HCT116 (cell line): ENCODE measurements around the gene SYNGAP1. TPM values are rescaled to one million over a fixed set of nuclear protein-coding genes. Genes with fewer than 3 reads are reported as not detected.

ENCODE experiments used
- ATAC-seq: fragments of 200-7000 bp; cut with Tn5 transposase; 2 replicates; pipeline ENCODE4 v1.9.1; 2020; ENCODE audit warnings: mild to moderate bottlenecking, moderate library complexity
- BruUV-seq: library from RNA; stranded (reverse); fragments of 400-500 nt; replicated peaks from 2 replicates; lab custom pipeline; 2021; lab: Mats Ljungman, UMichigan
- CTCF ChIA-PET: fragments of 300-600 bp; sonication (Branson Sonifier 250); formaldehyde crosslinking; loops from one replicate; lab custom pipeline; 2021; ENCODE audit warnings: antibody characterized with exemption; lab: Charles Lee
- POLR2A ChIA-PET: fragments of 300-600, 350-600 bp; sonication (Branson Sonifier 250); formaldehyde crosslinking; loops from one replicate; lab custom pipeline; 2021; ENCODE audit warnings: antibody characterized with exemption; lab: Charles Lee
- RAD21 ChIA-PET, 2 experiments: fragments of 300-600 bp; sonication (Branson Sonifier 250); formaldehyde crosslinking; loops; one replicate each; lab custom pipeline; 2023; ENCODE audit warnings: low total read pairs in 2 of 2; ENCODE audit not compliant: uncharacterized antibody in 2 of 2, unreplicated experiment in 2 of 2, low non-redundant PET in 1 of 2; lab: Charles Lee
- DNase-seq: peaks from one replicate; pipeline ENCODE4 v3.0.0-alpha.2; 2010; ENCODE audit warnings: low read depth, low spot score
- H2AFZ ChIP-seq: fragments of 200-600 bp; shearing (Covaris generic), sonication (generic); 2 replicates; pipeline ENCODE4 v1.6.1; 2017; ENCODE audit warnings: low read depth, mixed run types, mixed read lengths, antibody characterized with exemption, low read length; ENCODE audit not compliant: poor library complexity, severe bottlenecking
- H3K27ac ChIP-seq: 2 replicates; pipeline ENCODE4 v1.5.1; 2012; ENCODE audit warnings: low read depth, low read length
- H3K27me3 ChIP-seq: fragments of 200-600 bp; sonication (generic); 2 replicates; pipeline ENCODE4 v1.6.1; 2016; ENCODE audit warnings: mixed run types, low read length, mixed read lengths; ENCODE audit not compliant: insufficient read depth
- H3K36me3 ChIP-seq, 2 experiments: fragments of 200-500 bp in 1 of 2; fragments of 200-600 bp in 1 of 2; sonication (Bioruptor generic) in 1 of 2; sonication (generic) in 1 of 2; 2 replicates each; pipeline versions ENCODE4 v1.5.1 to v1.6.1; 2014 to 2016; ENCODE audit warnings: low read length in 2 of 2, inconsistent platforms in 1 of 2, mixed read lengths in 1 of 2, mixed run types in 1 of 2; ENCODE audit not compliant: insufficient read depth in 2 of 2, control insufficient read depth in 1 of 2
- H3K4me1 ChIP-seq, 2 experiments: fragments of 200-600 bp in 1 of 2; sonication (generic) in 1 of 2; 2 replicates each; pipeline versions ENCODE4 v1.5.1 to v1.6.1; 2012 to 2017; ENCODE audit warnings: low read length in 2 of 2, inconsistent platforms in 1 of 2, mild to moderate bottlenecking in 1 of 2, mixed read lengths in 1 of 2, mixed run types in 1 of 2, moderate library complexity in 1 of 2; ENCODE audit not compliant: insufficient read depth in 2 of 2, control insufficient read depth in 1 of 2
- H3K4me2 ChIP-seq: fragments of 200-600 bp; sonication (generic); 2 replicates; pipeline ENCODE4 v1.6.1; 2017; ENCODE audit warnings: mixed run types, low read length, mixed read lengths
- H3K4me3 ChIP-seq, 2 experiments: fragments of 200-600 bp in 1 of 2; sonication (generic) in 1 of 2; replicated peaks in 1 of 2; 2 replicates each; pipeline ENCODE4 v1.5.1; 2011 to 2016; ENCODE audit warnings: low read length in 2 of 2, control low read depth in 1 of 2, low read depth in 1 of 2, mild to moderate bottlenecking in 1 of 2, mixed read lengths in 1 of 2, mixed run types in 1 of 2
- H3K79me2 ChIP-seq: fragments of 200-600 bp; sonication (generic); 2 replicates; pipeline ENCODE4 v1.6.1; 2017; ENCODE audit warnings: mild to moderate bottlenecking, mixed run types, low read length, moderate library complexity, mixed read lengths; ENCODE audit not compliant: insufficient read depth
- H3K9ac ChIP-seq: fragments of 200-600 bp; sonication (generic); 2 replicates; pipeline ENCODE4 v1.6.1; 2016; ENCODE audit warnings: low read length, mixed read lengths
- H3K9me2 ChIP-seq: fragments of 200-600 bp; sonication (generic), shearing (Covaris generic); 2 replicates; pipeline ENCODE4 v1.6.1; 2017; ENCODE audit warnings: mixed run types, mild to moderate bottlenecking, moderate library complexity; ENCODE audit not compliant: insufficient read depth
- H3K9me3 ChIP-seq, 2 experiments: fragments of 200-500 bp in 1 of 2; fragments of 200-600 bp in 1 of 2; sonication (Bioruptor generic) in 1 of 2; sonication (generic) in 1 of 2; 2 replicates each; pipeline ENCODE4 v1.6.1; 2014 to 2017; ENCODE audit warnings: low read length in 2 of 2, mixed read lengths in 2 of 2, inconsistent platforms in 1 of 2, low read depth in 1 of 2, mild to moderate bottlenecking in 1 of 2, mixed run types in 1 of 2, moderate library complexity in 1 of 2; ENCODE audit not compliant: control insufficient read depth in 1 of 2, insufficient read depth in 1 of 2
- H4K20me1 ChIP-seq: fragments of 200-600 bp; sonication (generic), shearing (Covaris generic); 2 replicates; pipeline ENCODE4 v1.6.1; 2017; ENCODE audit warnings: mixed run types, mild to moderate bottlenecking, moderate library complexity; ENCODE audit not compliant: insufficient read depth
- CBX3 ChIP-seq: IDR thresholded peaks from 2 replicates; pipeline ENCODE4 v1.6.1; 2012; ENCODE audit warnings: low read depth
- CEBPB ChIP-seq: IDR thresholded peaks from 2 replicates; pipeline ENCODE4 v1.6.1; 2012; ENCODE audit warnings: low read depth
- EGR1 ChIP-seq: IDR thresholded peaks from 2 replicates; pipeline ENCODE4 v1.6.1; 2012; ENCODE audit warnings: low read depth
- EZH2 ChIP-seq: fragments of 200-600 bp; sonication (generic); IDR thresholded peaks from 2 replicates; pipeline ENCODE4 v1.6.1; 2017; ENCODE audit warnings: antibody characterized with exemption, mixed run types
- EZH2phosphoT487 ChIP-seq: fragments of 200-600 bp; IDR thresholded peaks from 2 replicates; pipeline ENCODE4 v1.6.1; 2018; ENCODE audit warnings: antibody characterized with exemption, borderline replicate concordance
- FOSL1 ChIP-seq: IDR thresholded peaks from 2 replicates; pipeline ENCODE4 v1.6.1; 2012; ENCODE audit warnings: low read depth
- SIN3A ChIP-seq: IDR thresholded peaks from 2 replicates; pipeline ENCODE4 v1.6.1; 2012; ENCODE audit warnings: low read depth
- SP1 ChIP-seq: IDR thresholded peaks from 2 replicates; pipeline ENCODE4 v1.6.1; 2012; ENCODE audit warnings: low read depth
- TCF7L2 ChIP-seq: IDR thresholded peaks from 2 replicates; pipeline ENCODE4 v1.7.0; 2011; ENCODE audit warnings: borderline replicate concordance, inconsistent platforms; ENCODE audit not compliant: insufficient read depth, insufficient read length; ENCODE audit errors: extremely low read depth
- intact Hi-C: fragments of 100-400 bp; cut with micrococcal nuclease; formaldehyde crosslinking; loops from 2 replicates; pipeline ENCODE4 v1.10.0; 2022
- total RNA-seq: library from RNA; stranded (reverse); gene quantifications from one replicate; pipeline ENCODE4 v1.2.1, GENCODE V29; 2021; ENCODE audit not compliant: unreplicated experiment
- TF ChIP-seq, protein P1 (sequence below): IDR thresholded peaks from 2 replicates; pipeline ENCODE4 v1.6.1; 2012
- TF ChIP-seq, protein P2 (sequence below): IDR thresholded peaks from 2 replicates; pipeline ENCODE4 v1.6.1; 2012; ENCODE audit warnings: low read depth
- TF ChIP-seq, protein P3 (sequence below), 3 experiments: fragments of 200-600 bp in 1 of 3; sonication (generic) in 1 of 3; IDR thresholded peaks in 2 of 3; conservative IDR thresholded peaks in 1 of 3; 2 replicates each; pipeline ENCODE4 v1.5.1; 2012 to 2017; ENCODE audit warnings: low read depth in 2 of 3, low read length in 2 of 3, antibody characterized with exemption in 1 of 3, borderline replicate concordance in 1 of 3, control low read depth in 1 of 3, mild to moderate bottlenecking in 1 of 3, mixed read lengths in 1 of 3, mixed run types in 1 of 3, moderate library complexity in 1 of 3; ENCODE audit not compliant: insufficient read depth in 1 of 3

Gene SYNGAP1
- total RNA-seq, 1 experiment from 2014 or later = 11.5 TPM

DNA sequence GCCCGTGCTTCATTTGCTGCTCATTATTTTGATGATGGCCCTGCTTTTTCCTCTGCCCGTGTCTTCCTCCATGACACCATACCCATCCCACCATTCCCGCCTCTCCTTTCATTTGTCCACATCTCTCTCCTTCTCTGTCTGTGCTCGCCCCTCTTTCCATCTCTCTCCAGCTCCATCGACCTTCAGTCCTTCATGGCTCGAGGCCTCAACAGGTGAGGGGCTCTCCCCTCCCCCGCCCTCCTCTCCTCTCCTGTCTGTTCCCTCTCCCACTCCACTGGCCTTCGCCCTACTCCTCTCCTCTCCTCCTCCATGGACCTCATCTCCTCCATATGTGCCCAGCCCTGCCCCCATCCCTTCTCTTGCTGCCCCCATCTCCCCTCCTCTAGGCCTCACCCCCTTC lies 22.4 kb downstream of the SYNGAP1 start:
- Histone ChIP-seq H3K4me2 (no peak overlapping the region), H3K9ac (no peak overlapping the region), H3K79me2 (no peaks in the 10 kb centered on the region), H3K9me3 (no peaks in the 10 kb centered on the region), H3K4me1 (peaks cover 0 to 6% of the 10 kb centered on the region in 2 experiments; a peak in 2 of 4 replicates), H3K27me3 (no peaks in the 10 kb centered on the region), H4K20me1 (no peaks in the 10 kb centered on the region), H2AFZ (no peak overlapping the region), H3K9me2 (no peaks in the 10 kb centered on the region), H3K4me3 (no peak overlapping the region), H3K27ac (no peak overlapping the region), H3K36me3 (peaks cover 2% of the 10 kb centered on the region in 2 experiments; a peak in 1 of 4 replicates)
- intact Hi-C loops = no loop called here
- POLR2A ChIA-PET = no interaction called here
- no TSS peak for BruUV-seq
- TF ChIP-seq EGR1 (no peak), FOSL1 (no peak), CBX3 (no peak), CEBPB (no peak), SP1 (no peak), EZH2phosphoT487 (no peak)
- DNase-seq = no peak
- CTCF ChIA-PET = no interaction called here
- RAD21 ChIA-PET = no interaction called here
- no peak for ATAC-seq

DNA sequence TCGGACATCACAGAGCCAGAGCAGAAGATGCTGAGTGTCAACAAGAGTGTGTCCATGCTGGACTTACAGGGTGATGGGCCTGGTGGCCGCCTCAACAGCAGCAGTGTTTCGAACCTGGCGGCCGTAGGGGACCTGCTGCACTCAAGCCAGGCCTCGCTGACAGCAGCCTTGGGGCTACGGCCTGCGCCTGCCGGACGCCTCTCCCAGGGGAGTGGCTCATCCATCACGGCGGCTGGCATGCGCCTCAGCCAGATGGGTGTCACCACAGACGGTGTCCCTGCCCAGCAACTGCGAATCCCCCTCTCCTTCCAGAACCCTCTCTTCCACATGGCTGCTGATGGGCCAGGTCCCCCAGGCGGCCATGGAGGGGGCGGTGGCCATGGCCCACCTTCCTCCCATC lies 23.2 kb downstream of the SYNGAP1 start:
- Histone ChIP-seq H3K4me1 (peaks cover 0 to 6% of the 10 kb centered on the region in 2 experiments; a peak in 2 of 4 replicates), H3K9ac (no peak overlapping the region), H3K27me3 (no peaks in the 10 kb centered on the region), H4K20me1 (no peaks in the 10 kb centered on the region), H3K9me2 (no peaks in the 10 kb centered on the region), H3K9me3 (no peaks in the 10 kb centered on the region), H3K4me3 (no peak overlapping the region), H3K27ac (no peak overlapping the region), H3K79me2 (no peaks in the 10 kb centered on the region), H3K36me3 (peaks cover 2% of the 10 kb centered on the region in 2 experiments; a peak in 1 of 4 replicates), H3K4me2 (no peak overlapping the region), H2AFZ (no peak overlapping the region)
- ATAC-seq = no peak
- RAD21 ChIA-PET = no interaction called here
- TF ChIP-seq SP1 (no peak), CEBPB (no peak), SIN3A (no peak), EZH2 (no peak), TCF7L2 (no peak)
- TF ChIP-seq, protein P1, sequence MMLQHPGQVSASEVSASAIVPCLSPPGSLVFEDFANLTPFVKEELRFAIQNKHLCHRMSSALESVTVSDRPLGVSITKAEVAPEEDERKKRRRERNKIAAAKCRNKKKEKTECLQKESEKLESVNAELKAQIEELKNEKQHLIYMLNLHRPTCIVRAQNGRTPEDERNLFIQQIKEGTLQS = no peak
- TF ChIP-seq, protein P2, sequence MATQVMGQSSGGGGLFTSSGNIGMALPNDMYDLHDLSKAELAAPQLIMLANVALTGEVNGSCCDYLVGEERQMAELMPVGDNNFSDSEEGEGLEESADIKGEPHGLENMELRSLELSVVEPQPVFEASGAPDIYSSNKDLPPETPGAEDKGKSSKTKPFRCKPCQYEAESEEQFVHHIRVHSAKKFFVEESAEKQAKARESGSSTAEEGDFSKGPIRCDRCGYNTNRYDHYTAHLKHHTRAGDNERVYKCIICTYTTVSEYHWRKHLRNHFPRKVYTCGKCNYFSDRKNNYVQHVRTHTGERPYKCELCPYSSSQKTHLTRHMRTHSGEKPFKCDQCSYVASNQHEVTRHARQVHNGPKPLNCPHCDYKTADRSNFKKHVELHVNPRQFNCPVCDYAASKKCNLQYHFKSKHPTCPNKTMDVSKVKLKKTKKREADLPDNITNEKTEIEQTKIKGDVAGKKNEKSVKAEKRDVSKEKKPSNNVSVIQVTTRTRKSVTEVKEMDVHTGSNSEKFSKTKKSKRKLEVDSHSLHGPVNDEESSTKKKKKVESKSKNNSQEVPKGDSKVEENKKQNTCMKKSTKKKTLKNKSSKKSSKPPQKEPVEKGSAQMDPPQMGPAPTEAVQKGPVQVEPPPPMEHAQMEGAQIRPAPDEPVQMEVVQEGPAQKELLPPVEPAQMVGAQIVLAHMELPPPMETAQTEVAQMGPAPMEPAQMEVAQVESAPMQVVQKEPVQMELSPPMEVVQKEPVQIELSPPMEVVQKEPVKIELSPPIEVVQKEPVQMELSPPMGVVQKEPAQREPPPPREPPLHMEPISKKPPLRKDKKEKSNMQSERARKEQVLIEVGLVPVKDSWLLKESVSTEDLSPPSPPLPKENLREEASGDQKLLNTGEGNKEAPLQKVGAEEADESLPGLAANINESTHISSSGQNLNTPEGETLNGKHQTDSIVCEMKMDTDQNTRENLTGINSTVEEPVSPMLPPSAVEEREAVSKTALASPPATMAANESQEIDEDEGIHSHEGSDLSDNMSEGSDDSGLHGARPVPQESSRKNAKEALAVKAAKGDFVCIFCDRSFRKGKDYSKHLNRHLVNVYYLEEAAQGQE = no peak
- TF ChIP-seq, protein P3, sequence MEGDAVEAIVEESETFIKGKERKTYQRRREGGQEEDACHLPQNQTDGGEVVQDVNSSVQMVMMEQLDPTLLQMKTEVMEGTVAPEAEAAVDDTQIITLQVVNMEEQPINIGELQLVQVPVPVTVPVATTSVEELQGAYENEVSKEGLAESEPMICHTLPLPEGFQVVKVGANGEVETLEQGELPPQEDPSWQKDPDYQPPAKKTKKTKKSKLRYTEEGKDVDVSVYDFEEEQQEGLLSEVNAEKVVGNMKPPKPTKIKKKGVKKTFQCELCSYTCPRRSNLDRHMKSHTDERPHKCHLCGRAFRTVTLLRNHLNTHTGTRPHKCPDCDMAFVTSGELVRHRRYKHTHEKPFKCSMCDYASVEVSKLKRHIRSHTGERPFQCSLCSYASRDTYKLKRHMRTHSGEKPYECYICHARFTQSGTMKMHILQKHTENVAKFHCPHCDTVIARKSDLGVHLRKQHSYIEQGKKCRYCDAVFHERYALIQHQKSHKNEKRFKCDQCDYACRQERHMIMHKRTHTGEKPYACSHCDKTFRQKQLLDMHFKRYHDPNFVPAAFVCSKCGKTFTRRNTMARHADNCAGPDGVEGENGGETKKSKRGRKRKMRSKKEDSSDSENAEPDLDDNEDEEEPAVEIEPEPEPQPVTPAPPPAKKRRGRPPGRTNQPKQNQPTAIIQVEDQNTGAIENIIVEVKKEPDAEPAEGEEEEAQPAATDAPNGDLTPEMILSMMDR (IDR thresholded peaks at IDR 0.05 in 2 of 3, conservative IDR thresholded peaks at IDR 0.05 in 1 of 3; ENCODE audit: borderline replicate concordance in 1 of 3, insufficient read depth in 1 of 3, low read depth in 2 of 3, low read length in 2 of 3) = no peak
- no peak for DNase-seq
- CTCF ChIA-PET = no interaction called here
- POLR2A ChIA-PET = no interaction called here
- intact Hi-C loops = no loop called here
- no TSS peak for BruUV-seq
